Putamen (tissue), 1 donor: ENCODE results near the gene PQBP1.

Source experiments
- DNase-seq: peaks from one replicate; pipeline ENCODE4 v3.0.0-alpha.2; 2016; ENCODE audit warnings: low spot score

PQBP1 gene

GRCh38 chrX:48924270-48924669, 26.5 kb downstream of the PQBP1 start:
- no peak for DNase-seq

GRCh38 chrX:48927123-48927522, 29.4 kb downstream of the PQBP1 start:
- DNase-seq = no peak

GRCh38 chrX:48927736-48928382, 30.1 kb downstream of the PQBP1 start:
- DNase-seq = no peak

- no peak for DNase-seq
Measured at GRCh38 chrX:48933757-48934156, 36.0 kb downstream of the PQBP1 start.

GRCh38 chrX:48934581-48935300, 37.0 kb downstream of the PQBP1 start:
- DNase-seq = no peak

DNA sequence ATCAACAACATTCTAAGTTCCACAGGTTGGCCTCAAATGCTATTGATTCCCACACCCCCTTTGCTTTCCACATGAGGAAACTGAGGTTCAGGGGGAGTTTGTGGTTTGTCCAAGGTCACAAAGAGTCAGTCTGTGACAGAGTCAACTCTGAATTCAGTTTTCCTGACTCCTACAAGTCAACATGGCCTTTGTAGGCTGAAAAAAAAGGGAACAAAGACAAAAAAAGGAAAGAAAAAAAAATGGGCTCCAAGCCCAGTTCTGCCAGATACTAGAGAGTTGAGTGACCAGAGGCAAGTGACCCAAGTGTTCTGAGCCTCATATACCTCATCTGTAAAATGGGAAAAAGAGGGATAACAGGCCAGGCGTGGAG, 37.6 kb downstream of the PQBP1 start:
- no peak for DNase-seq

DNA sequence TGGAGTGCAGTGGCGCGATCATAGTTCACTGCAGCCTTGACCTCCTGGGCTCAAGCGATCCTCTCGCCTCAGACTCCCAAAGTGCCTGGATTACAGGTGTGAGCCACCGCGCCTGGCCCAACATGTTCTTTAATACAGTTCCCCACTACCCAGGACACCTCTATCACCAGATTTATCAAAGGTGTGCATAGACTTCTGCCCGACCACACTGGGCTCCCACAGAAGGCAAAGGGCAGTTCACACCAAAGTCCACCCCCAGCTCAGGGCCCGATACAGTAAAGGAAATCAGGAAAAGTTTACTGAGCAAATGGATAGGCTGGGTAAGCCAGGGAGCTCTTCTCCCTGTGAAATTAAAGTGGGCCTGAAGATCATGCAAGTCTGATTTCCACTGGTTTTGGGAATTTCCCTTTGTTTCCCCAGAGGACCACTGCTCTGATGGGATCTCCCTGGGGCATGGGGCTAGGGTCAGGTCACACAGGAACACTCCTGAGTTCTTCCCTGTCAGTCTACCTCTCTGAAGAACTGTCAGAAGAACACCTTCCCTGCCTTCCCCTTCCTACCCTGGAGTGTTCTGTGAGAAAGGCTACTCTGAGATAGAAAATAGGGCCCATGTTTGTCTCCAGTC, 38.8 kb downstream of the PQBP1 start:
- no peak for DNase-seq

DNA sequence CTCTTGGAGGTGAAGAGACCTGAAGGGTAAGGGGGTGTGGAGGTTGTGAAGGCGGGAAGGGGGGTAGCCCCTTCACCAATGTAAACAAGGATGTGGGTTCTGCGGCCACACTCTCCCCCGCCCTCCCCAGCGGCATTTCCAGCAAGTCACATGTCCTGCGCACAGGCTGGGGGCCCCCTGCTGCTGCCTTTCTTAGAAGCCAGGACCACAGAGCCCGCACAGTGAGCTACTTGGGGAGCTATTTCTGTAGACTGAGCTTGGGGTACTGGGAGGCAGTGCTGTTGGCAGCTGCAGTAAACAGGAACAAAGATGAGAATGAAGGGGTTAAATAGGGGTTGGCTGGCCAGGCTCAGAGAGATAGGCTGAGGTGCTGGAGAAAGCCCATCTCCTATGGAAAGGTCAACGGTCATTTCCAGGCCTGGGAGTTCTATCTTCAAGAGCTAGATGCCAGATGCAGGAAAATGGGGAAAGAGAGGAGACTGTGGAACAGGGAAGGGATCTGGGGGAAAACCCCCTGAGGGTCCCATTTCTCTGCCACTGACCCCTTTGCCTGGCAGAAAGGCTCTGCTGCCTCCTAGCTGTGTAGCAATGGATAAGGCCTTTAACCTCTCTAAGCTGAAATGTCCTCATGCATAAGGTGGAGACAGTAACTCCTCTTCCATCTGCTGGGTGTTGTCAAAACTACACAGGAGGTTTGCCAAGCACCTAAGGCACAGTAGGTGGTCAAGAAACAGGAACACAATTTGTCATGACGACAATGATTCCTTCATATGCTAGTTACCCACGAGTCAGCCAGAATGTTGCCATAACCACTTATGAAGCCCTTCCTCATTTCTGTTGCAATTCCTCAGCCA, 39.6 kb downstream of the PQBP1 start:
- DNase-seq = no peak

DNA sequence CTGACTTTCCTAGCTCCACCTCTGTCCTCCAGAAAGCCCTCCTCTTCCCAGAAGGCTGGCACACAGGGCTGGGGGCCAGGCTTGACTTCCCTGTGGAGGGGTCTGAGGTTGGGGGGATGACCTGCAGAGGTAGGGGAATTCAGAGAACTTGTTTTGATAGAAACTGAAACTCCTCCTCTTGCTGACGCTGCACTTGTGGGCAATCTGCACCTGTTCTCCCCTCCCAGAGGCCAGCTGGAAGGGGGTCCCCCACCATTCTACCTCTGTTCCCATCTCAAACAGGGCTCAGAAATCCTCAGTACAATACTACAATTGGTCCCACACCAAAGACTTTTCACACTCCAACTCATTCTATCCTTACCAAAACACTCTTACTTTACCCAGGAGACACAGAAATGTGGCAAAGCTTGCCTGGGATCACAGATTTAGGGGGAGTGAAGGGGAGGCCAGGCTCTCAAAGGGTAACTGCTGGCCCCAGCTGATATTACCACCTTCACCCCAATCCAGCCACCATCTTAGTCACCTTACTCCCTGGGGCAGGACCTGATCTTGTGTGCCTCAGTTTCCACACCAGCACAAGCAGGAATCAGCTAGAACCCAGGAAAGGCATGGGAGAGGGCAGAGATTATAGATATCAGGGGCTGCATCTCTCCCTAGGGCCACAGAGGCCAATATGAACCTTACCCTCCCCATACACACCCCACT, 41.1 kb downstream of the PQBP1 start:
- no peak for DNase-seq

GRCh38 chrX:48939524-48940228, 41.9 kb downstream of the PQBP1 start:
- DNase-seq = no peak

DNA sequence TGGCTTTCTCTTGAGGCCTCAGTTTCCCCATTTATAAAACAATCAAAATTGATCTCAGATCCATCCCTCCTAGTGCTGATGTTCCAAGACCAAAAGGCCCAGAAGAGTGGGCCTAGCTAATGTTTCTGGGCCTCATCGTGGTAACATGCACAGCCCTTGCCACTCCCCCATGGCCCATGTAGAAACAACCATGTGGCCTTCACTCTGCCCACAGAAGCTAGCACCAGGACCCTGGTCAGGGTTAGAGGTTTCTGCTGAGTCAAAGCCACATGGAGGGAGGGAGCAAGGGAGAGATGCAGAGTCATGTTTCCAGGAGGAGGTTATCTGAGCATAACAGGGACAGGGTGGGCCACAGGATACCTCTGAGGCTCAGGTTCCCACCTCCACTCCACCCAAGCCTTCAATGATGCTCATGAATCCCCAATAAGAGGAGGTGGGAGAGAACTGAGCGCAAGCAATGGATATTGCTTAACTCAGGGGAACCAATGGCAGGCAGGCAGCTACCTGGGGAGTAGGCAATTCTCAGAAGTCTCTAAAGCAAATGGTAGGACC, 42.8 kb downstream of the PQBP1 start:
- no peak for DNase-seq

DNA sequence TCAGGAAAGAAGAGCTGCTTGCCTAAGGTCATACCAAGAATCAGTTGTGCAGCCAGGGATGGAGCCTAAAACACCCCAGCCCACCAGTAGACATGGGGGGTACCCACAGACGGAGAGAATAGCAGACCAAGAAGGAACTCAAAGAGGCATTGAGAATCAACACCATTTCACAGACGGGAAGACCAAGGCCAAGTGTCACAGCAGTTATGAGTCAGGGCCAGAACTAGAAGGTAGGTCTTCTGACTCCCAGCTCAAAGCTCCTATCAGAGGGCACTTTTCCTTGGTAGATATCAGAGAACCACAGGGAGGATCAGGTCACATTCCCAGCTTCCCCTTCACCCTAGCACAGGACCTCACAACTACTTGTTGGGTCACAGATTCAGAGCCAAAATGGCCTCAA, 45.2 kb downstream of the PQBP1 start:
- no peak for DNase-seq

DNA sequence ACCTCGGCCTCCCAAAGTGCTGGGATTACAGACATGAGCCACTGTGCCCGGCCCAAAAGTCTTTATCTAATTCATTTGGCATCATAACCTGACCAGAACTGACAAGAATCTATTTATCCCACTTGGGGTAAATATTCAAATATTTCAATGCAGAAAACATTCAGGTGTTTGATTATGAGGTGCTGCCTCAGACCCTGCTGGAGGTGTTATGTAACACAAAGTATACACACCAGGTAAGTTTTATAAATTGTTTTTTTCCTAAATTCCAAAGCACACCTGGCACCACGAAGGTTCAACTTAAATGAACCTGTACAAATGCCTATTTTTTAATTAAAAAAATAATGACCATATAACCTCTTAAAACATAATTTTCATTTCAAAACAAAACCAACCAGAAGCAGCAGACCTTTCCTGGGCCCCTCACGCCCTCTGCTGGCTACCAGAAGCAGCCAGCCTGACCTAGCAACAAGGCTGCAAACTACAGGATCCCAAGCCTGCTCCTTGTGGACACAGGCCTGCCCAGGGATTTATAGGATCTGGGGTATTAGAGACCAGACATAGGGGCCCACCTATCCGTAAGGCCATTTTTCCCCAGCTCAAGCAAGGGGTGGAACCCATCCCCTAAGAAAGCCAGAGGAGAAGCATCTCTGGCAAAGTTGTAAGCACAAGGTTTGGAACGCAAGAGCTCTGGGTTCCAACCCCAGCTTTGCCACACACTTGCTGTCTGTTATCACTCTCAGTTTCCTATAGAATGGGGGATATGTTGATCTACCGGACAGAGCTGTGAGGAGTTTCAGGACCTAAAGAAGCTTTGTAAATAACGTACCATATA, 48.0 kb downstream of the PQBP1 start:
- no peak for DNase-seq

DNA sequence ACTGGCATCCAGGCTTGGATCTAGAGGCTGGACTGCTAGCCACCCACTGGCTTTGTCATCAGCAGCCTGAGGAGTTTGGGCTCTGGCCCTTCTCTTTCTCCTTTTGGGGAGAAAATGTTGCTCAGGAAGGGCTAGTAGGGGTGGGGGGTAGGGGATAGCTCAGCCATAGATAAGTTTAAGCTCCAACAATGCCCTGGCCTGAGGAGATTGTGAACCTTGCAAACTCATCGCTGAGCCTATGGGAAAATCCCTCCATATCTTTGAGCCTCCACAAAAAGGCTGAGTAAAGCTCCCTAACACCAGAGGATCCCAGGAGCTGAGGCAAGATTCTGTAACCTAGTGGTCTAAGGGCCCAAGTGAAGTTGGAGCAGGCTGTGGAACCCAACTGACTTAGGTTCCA, 50.9 kb downstream of the PQBP1 start:
- DNase-seq = no peak
